Right renal pelvis (tissue), 4 donors: ENCODE results near the gene PDE11A. TPM values are rescaled to one million over a fixed set of nuclear protein-coding genes. Genes with fewer than 3 reads are reported as not detected.

Experiments
- DNase-seq, 4 donors: peaks; one replicate each; pipeline ENCODE4 v3.0.0-alpha.2; 2013; ENCODE audit warnings: low read depth in 4 of 4, low spot score in 3 of 4, missing footprints in 1 of 4
- polyA plus RNA-seq, 4 donors: library from polyadenylated mRNA; unstranded; fragments of 120-200 nt; gene quantifications; one replicate each; pipeline ENCODE4 v1.2.1, GENCODE V29; 2013; ENCODE audit not compliant: insufficient read length in 4 of 4

PDE11A gene
- polyA plus RNA-seq, 4 donors, result 4.7 to 8.6 (median 7.1) TPM

GRCh38 chr2:177587371-177587770 is 485.2 kb downstream of the PDE11A start:
- DNase-seq, result no peak

- DNase-seq, result no peak
Observed at GRCh38 chr2:177586154-177586553, 486.4 kb downstream of the PDE11A start.

GRCh38 chr2:177585234-177585863 is 487.2 kb downstream of the PDE11A start:
- DNase-seq, result no peak

- no peak for DNase-seq
Observed at GRCh38 chr2:177584030-177584692, 488.4 kb downstream of the PDE11A start.

- no peak for DNase-seq
Observed at GRCh38 chr2:177582000-177582399, 490.6 kb downstream of the PDE11A start.

GRCh38 chr2:177579486-177580036 is 493.0 kb downstream of the PDE11A start:
- DNase-seq, result no peak

GRCh38 chr2:177578454-177578853 is 494.1 kb downstream of the PDE11A start:
- DNase-seq, result no peak

GRCh38 chr2:177577075-177577474 is 495.5 kb downstream of the PDE11A start:
- DNase-seq, result no peak

GRCh38 chr2:177575358-177575757 is 497.2 kb downstream of the PDE11A start:
- DNase-seq, result no peak

GRCh38 chr2:177574356-177574755 is 498.2 kb downstream of the PDE11A start:
- DNase-seq, result no peak

Other genes with a start within 250 kb of the PDE11A start
- 10 to 100 TPM; 17.3 to 22.4 (median 21.5) TPM for gene RBM45, start 39.7 kb upstream of the PDE11A start, polyA plus RNA-seq
- 1 to 10 TPM; 5.3 to 6.3 (median 5.7) TPM for gene OSBPL6, start 121.7 kb upstream of the PDE11A start, polyA plus RNA-seq